Activated CD4-positive, alpha-beta T cell treated with anti-CD3 and anti-CD28 coated beads, Interleukin-2, amount 10 ng/mL, durations not matched to agents 7 days and 5 days (primary cell): ENCODE measurements around the gene DKKL1. TPM values are rescaled to one million over a fixed set of nuclear protein-coding genes. Genes with fewer than 3 reads are reported as not detected.
"Not testable (repeated sequence)": the region's sequence is repeated elsewhere in the genome, so short reads cannot be mapped to it uniquely, and the experiment has no call there.

Experiments used
- CTCF ChIA-PET: fragments of 350-600 bp; sonication (Branson Sonifier 250); formaldehyde crosslinking; loops from one replicate; lab custom pipeline; 2021; ENCODE audit warnings: antibody characterized with exemption; lab: Charles Lee
- POLR2A ChIA-PET: fragments of 350-600 bp; sonication (Branson Sonifier 250); formaldehyde crosslinking; loops from one replicate; lab custom pipeline; 2021; ENCODE audit warnings: antibody characterized with exemption; lab: Charles Lee
- DNase-seq: peaks from one replicate; pipeline ENCODE4 v3.0.0-alpha.2; 2020
- H3K27ac Mint-ChIP-seq: one replicate; pipeline ENCODE4 v1.8.0; 2021; ENCODE audit warnings: mild to moderate bottlenecking, moderate library complexity, mixed read lengths
- H3K27me3 Mint-ChIP-seq: one replicate; pipeline ENCODE4 v1.8.0; 2021; ENCODE audit warnings: mixed read lengths
- H3K36me3 Mint-ChIP-seq: one replicate; pipeline ENCODE4 v1.8.0; 2021; ENCODE audit warnings: low read depth, mixed read lengths
- H3K4me1 Mint-ChIP-seq: one replicate; pipeline ENCODE4 v1.8.0; 2021; ENCODE audit warnings: mixed read lengths
- H3K4me3 Mint-ChIP-seq: one replicate; pipeline ENCODE4 v1.8.0; 2021; ENCODE audit warnings: mild to moderate bottlenecking, moderate library complexity, mixed read lengths
- H3K9me3 Mint-ChIP-seq: one replicate; pipeline ENCODE4 v1.8.0; 2021; ENCODE audit warnings: mixed read lengths
- total RNA-seq, 2 experiments: library from RNA; stranded (reverse); gene quantifications; one replicate each; pipeline ENCODE4 v1.2.3, GENCODE V29; 2021

The DKKL1 gene
- total RNA-seq, result not detected

GRCh38 chr19:49363268-49364082 lies at the start of gene DKKL1:
DKKL1 (plus strand) TSS chr19:49363877; CDS start chr19:49363999, 122 bp downstream.
- peaks cover 37% of the 10 kb centered on the region for H3K27me3 Mint-ChIP-seq
- H3K27ac Mint-ChIP-seq, result no peak within 1 kb of the TSS
- H3K4me3 Mint-ChIP-seq, result no peak within 1 kb of the TSS
- H3K36me3 Mint-ChIP-seq, result no peaks in the 10 kb centered on the region
- DNase-seq, result peak; percentile 77
- POLR2A ChIA-PET, result no interaction called here
- CTCF ChIA-PET, result interaction anchor here (0.6 kb wide), 1 partner anchor 516 kb away, joined by 4 read pairs; no protein-coding TSS in a partner anchor
- no peaks in the 10 kb centered on the region for H3K9me3 Mint-ChIP-seq
- H3K4me1 Mint-ChIP-seq, result peaks cover 10% of the 10 kb centered on the region

GRCh38 chr19:49315111-49315510 lies 48.6 kb upstream of the DKKL1 start:
- POLR2A ChIA-PET, result no interaction called here
- H3K9me3 Mint-ChIP-seq, result peaks cover 15% of the 10 kb centered on the region
- CTCF ChIA-PET, result interaction anchor here (0.6 kb wide), 1 partner anchor 10 kb away, joined by 3 read pairs; no protein-coding TSS in a partner anchor

GRCh38 chr19:49316284-49316683 lies 47.4 kb upstream of the DKKL1 start:
- ChIA-PET POLR2A (no interaction called here), CTCF (interaction anchor here (0.6 kb wide), 1 partner anchor 80 kb away, joined by 3 read pairs; no protein-coding TSS in a partner anchor)
- H3K27me3 Mint-ChIP-seq, result no peaks in the 10 kb centered on the region

More at GRCh38 chr19:49315111-49315510, 48.6 kb upstream of the DKKL1 start:
- Mint-ChIP-seq H3K27me3 (no peaks in the 10 kb centered on the region), H3K4me3 (no peak overlapping the region), H3K36me3 (peaks cover 34% of the 10 kb centered on the region), H3K4me1 (peaks cover 13% of the 10 kb centered on the region), H3K27ac (no peak overlapping the region)
- DNase-seq, result no peak

GRCh38 chr19:49318296-49318695 lies 45.4 kb upstream of the DKKL1 start:
- Mint-ChIP-seq H3K4me3 (no peak overlapping the region), H3K4me1 (peaks cover 13% of the 10 kb centered on the region), H3K27ac (no peak overlapping the region), H3K27me3 (no peaks in the 10 kb centered on the region), H3K36me3 (peaks cover 46% of the 10 kb centered on the region), H3K9me3 (peaks cover 15% of the 10 kb centered on the region)
- ChIA-PET POLR2A (no interaction called here), CTCF (interaction anchor here (0.6 kb wide), 1 partner anchor 185 kb away, joined by 3 read pairs; no protein-coding TSS in a partner anchor)
- no peak for DNase-seq

More at GRCh38 chr19:49316284-49316683, 47.4 kb upstream of the DKKL1 start:
- Mint-ChIP-seq H3K4me3 (no peak overlapping the region), H3K27ac (no peak overlapping the region), H3K4me1 (peaks cover 13% of the 10 kb centered on the region), H3K36me3 (peaks cover 36% of the 10 kb centered on the region), H3K9me3 (peaks cover 15% of the 10 kb centered on the region)
- DNase-seq, result no peak

GRCh38 chr19:49324801-49325576 lies 38.7 kb upstream of the DKKL1 start, which contains the start of gene SLC6A16:
SLC6A16 (minus strand) TSS chr19:49325191; CDS start chr19:49311347, 13,844 bp downstream.
- ChIA-PET POLR2A (no interaction called here), CTCF (interaction anchor here (0.5 to 1.2 kb wide), 3 partner anchors 10 to 47 kb away, joined by 3 to 5 read pairs (median 3); no protein-coding TSS in a partner anchor)
- DNase-seq, result no peak
- Mint-ChIP-seq H3K4me3 (no peak within 1 kb of the TSS), H3K4me1 (peaks cover 28% of the 10 kb centered on the region), H3K36me3 (peaks cover 47% of the 10 kb centered on the region), H3K9me3 (no peaks in the 10 kb centered on the region), H3K27ac (no peak within 1 kb of the TSS), H3K27me3 (no peaks in the 10 kb centered on the region)

- not testable (repeated sequence) for H3K4me3 Mint-ChIP-seq, H3K27ac Mint-ChIP-seq, H3K9me3 Mint-ChIP-seq, H3K27me3 Mint-ChIP-seq, DNase-seq
- Mint-ChIP-seq H3K4me1 (peaks cover 34% of the 10 kb centered on the region), H3K36me3 (peaks cover 47% of the 10 kb centered on the region)
- POLR2A ChIA-PET, result interaction anchor here (0.6 kb wide), 1 partner anchor 154 kb away, joined by 9 read pairs; no protein-coding TSS in a partner anchor
- CTCF ChIA-PET, result interaction anchor here (0.6 to 1.2 kb wide), 3 partner anchors 25 to 98 kb away, joined by 3 to 5 read pairs (median 3); no protein-coding TSS in a partner anchor
Measured at GRCh38 chr19:49325756-49326155, 37.9 kb upstream of the DKKL1 start.

- DNase-seq, result no peak
- POLR2A ChIA-PET, result interaction anchor here (0.6 kb wide), 1 partner anchor 153 kb away, joined by 9 read pairs; no protein-coding TSS in a partner anchor
Measured at GRCh38 chr19:49326165-49326704, 37.4 kb upstream of the DKKL1 start.

GRCh38 chr19:49327878-49328544 lies 35.7 kb upstream of the DKKL1 start:
- H3K4me3 Mint-ChIP-seq, result no peak overlapping the region
- H3K36me3 Mint-ChIP-seq, result peaks cover 48% of the 10 kb centered on the region
- ChIA-PET CTCF (interaction anchor here (0.6 to 1.9 kb wide), 2 partner anchors 31 to 390 kb away, joined by 3 to 10 read pairs; no protein-coding TSS in a partner anchor), POLR2A (no interaction called here)
- peak; percentile 61 for DNase-seq
- H3K27me3 Mint-ChIP-seq, result no peaks in the 10 kb centered on the region
- no peaks in the 10 kb centered on the region for H3K9me3 Mint-ChIP-seq
- peak overlapping the region; percentile 4 for H3K27ac Mint-ChIP-seq
- peaks cover 56% of the 10 kb centered on the region for H3K4me1 Mint-ChIP-seq

More at GRCh38 chr19:49326165-49326704, 37.4 kb upstream of the DKKL1 start:
- H3K27ac Mint-ChIP-seq, result peak overlapping the region; percentile 82
- H3K27me3 Mint-ChIP-seq, result no peaks in the 10 kb centered on the region
- peaks cover 38% of the 10 kb centered on the region for H3K4me1 Mint-ChIP-seq
- H3K4me3 Mint-ChIP-seq, result no peak overlapping the region
- CTCF ChIA-PET, result interaction anchor here (0.6 to 1.2 kb wide), 3 partner anchors 25 to 99 kb away, joined by 3 to 5 read pairs (median 3); no protein-coding TSS in a partner anchor
- H3K9me3 Mint-ChIP-seq, result no peaks in the 10 kb centered on the region
- H3K36me3 Mint-ChIP-seq, result peaks cover 50% of the 10 kb centered on the region

GRCh38 chr19:49328741-49329140 lies 34.9 kb upstream of the DKKL1 start:
- no peak overlapping the region for H3K27ac Mint-ChIP-seq
- H3K9me3 Mint-ChIP-seq, result no peaks in the 10 kb centered on the region
- H3K4me1 Mint-ChIP-seq, result peaks cover 63% of the 10 kb centered on the region
- ChIA-PET POLR2A (no interaction called here), CTCF (interaction anchor here (0.6 to 1.9 kb wide), 3 partner anchors 19 to 268 kb away, joined by 3 to 10 read pairs (median 5); no protein-coding TSS in a partner anchor)
- peaks cover 51% of the 10 kb centered on the region for H3K36me3 Mint-ChIP-seq
- DNase-seq, result no peak
- no peak overlapping the region for H3K4me3 Mint-ChIP-seq
- H3K27me3 Mint-ChIP-seq, result no peaks in the 10 kb centered on the region

GRCh38 chr19:49331187-49331586 lies 32.5 kb upstream of the DKKL1 start:
- H3K27me3 Mint-ChIP-seq, H3K9me3 Mint-ChIP-seq, DNase-seq, POLR2A ChIA-PET, H3K4me3 Mint-ChIP-seq: not testable (repeated sequence)
- Mint-ChIP-seq H3K36me3 (peaks cover 52% of the 10 kb centered on the region), H3K27ac (peak overlapping the region; percentile 88), H3K4me1 (peaks cover 76% of the 10 kb centered on the region)
- CTCF ChIA-PET, result interaction anchor here (0.6 to 1.0 kb wide), 2 partner anchors 227 to 517 kb away, joined by 3 read pairs; no protein-coding TSS in a partner anchor

GRCh38 chr19:49331616-49332055 lies 32.0 kb upstream of the DKKL1 start:
- POLR2A ChIA-PET, result no interaction called here
- CTCF ChIA-PET, result interaction anchor here (0.6 to 2.2 kb wide), 3 partner anchors 13 to 516 kb away, joined by 3 to 6 read pairs (median 3); no protein-coding TSS in a partner anchor
- peak; percentile 79 for DNase-seq
- H3K4me1 Mint-ChIP-seq, result peaks cover 78% of the 10 kb centered on the region
- H3K4me3 Mint-ChIP-seq, result no peak overlapping the region
- H3K9me3 Mint-ChIP-seq, result no peaks in the 10 kb centered on the region
- no peaks in the 10 kb centered on the region for H3K27me3 Mint-ChIP-seq
- H3K27ac Mint-ChIP-seq, result peak overlapping the region; percentile 88
- H3K36me3 Mint-ChIP-seq, result peaks cover 54% of the 10 kb centered on the region
